Effector CD4-positive, alpha-beta T cell (primary cell): Measurements from ENCODE around the gene PERM1.
"Not testable (repeated sequence)": the region's sequence is repeated elsewhere in the genome, so short reads cannot be mapped to it uniquely, and the experiment has no call there.

Experiments
- DNase-seq: peaks from one replicate; pipeline ENCODE4 v3.0.0-alpha.2; 2020

Gene PERM1

GRCh38 chr1:1014799-1015681 lies 33.1 kb upstream of the PERM1 start:
- DNase-seq: no peak

- DNase-seq: no peak
These were observed 32.2 kb upstream of the PERM1 start for GRCh38 chr1:1013922-1014648.

- peak; percentile 84 for DNase-seq
These were observed 31.4 kb upstream of the PERM1 start, which contains the start of gene ISG15 for GRCh38 chr1:1013105-1013921. Gene ISG15 (plus strand): TSS chr1:1013497. CDS start chr1:1013574, 77 bp downstream.

GRCh38 chr1:1012736-1013104 lies 30.8 kb upstream of the PERM1 start:
- not testable (repeated sequence) for DNase-seq

GRCh38 chr1:1011396-1011949 lies 29.6 kb upstream of the PERM1 start:
- no peak for DNase-seq

- not testable (repeated sequence) for DNase-seq
These were observed 28.2 kb upstream of the PERM1 start for GRCh38 chr1:1010131-1010530.

GRCh38 chr1:1006305-1007159 lies 24.6 kb upstream of the PERM1 start:
- no peak for DNase-seq

GRCh38 chr1:1005774-1006304 lies 23.9 kb upstream of the PERM1 start:
- no peak for DNase-seq

GRCh38 chr1:1004780-1005697 lies 23.1 kb upstream of the PERM1 start:
- no peak for DNase-seq

- no peak for DNase-seq
These were observed 22.5 kb upstream of the PERM1 start for GRCh38 chr1:1004420-1004779.

- DNase-seq: no peak
These were observed 21.9 kb upstream of the PERM1 start for GRCh38 chr1:1003618-1004419.

GRCh38 chr1:1001057-1001783 lies 19.3 kb upstream of the PERM1 start:
- DNase-seq: no peak

- peak; percentile 64 for DNase-seq
These were observed 18.6 kb upstream of the PERM1 start for GRCh38 chr1:1000357-1001056.

GRCh38 chr1:999725-1000356 lies 17.9 kb upstream of the PERM1 start, which contains the start of gene HES4:
Gene HES4 (minus strand): TSS chr1:1000097. CDS start chr1:999973, 124 bp downstream.
- DNase-seq: peak; percentile 46

GRCh38 chr1:998995-999724 lies 17.3 kb upstream of the PERM1 start:
- DNase-seq: no peak

- no peak for DNase-seq
These were observed 16.8 kb upstream of the PERM1 start for GRCh38 chr1:998745-998994.
